Activated CD4-positive, alpha-beta T cell treated with anti-CD3 and anti-CD28 coated beads for 36 hours (primary cell): Measurements from ENCODE around the gene MACROD2. TPM values are rescaled to one million over a fixed set of nuclear protein-coding genes. Genes with fewer than 3 reads are reported as not detected.

Experiments used
- ATAC-seq: fragments of 200-7000 bp; cut with Tn5 transposase; one replicate; pipeline ENCODE4 v1.10.0; 2021; ENCODE audit warnings: mild to moderate bottlenecking, moderate library complexity
- CTCF ChIA-PET: fragments of 350-600 bp; sonication (Branson Sonifier 250); formaldehyde crosslinking; loops from one replicate; lab custom pipeline; 2021; ENCODE audit warnings: antibody characterized with exemption; lab: Charles Lee
- POLR2A ChIA-PET: fragments of 350-600 bp; sonication (Branson Sonifier 250); formaldehyde crosslinking; loops from one replicate; lab custom pipeline; 2021; ENCODE audit warnings: antibody characterized with exemption, inconsistent platforms; lab: Charles Lee
- DNase-seq: peaks from one replicate; pipeline ENCODE4 v3.0.0-alpha.2; 2020
- H3K27ac Mint-ChIP-seq: one replicate; pipeline ENCODE4 v1.8.0; 2021; ENCODE audit warnings: mixed read lengths
- H3K27me3 Mint-ChIP-seq: one replicate; pipeline ENCODE4 v1.8.0; 2021; ENCODE audit warnings: mixed read lengths
- H3K36me3 Mint-ChIP-seq: one replicate; pipeline ENCODE4 v1.8.0; 2021; ENCODE audit warnings: low read depth, mixed read lengths
- H3K4me1 Mint-ChIP-seq: one replicate; pipeline ENCODE4 v1.8.0; 2021; ENCODE audit warnings: mixed read lengths
- H3K4me3 Mint-ChIP-seq: one replicate; pipeline ENCODE4 v1.8.0; 2021; ENCODE audit warnings: mild to moderate bottlenecking, moderate library complexity, mixed read lengths
- H3K9me3 Mint-ChIP-seq: one replicate; pipeline ENCODE4 v1.8.0; 2021; ENCODE audit warnings: low read depth, mixed read lengths
- intact Hi-C, 2 experiments: fragments of 100-400 bp; cut with DNase I in 1 of 2; cut with micrococcal nuclease in 1 of 2; formaldehyde crosslinking; loops; one replicate each; pipeline versions ENCODE4 v1.14.2 to v1.15.1; 2022 to 2024; cut with DNase I, micrococcal nuclease
- total RNA-seq, 2 experiments: library from RNA; stranded (reverse); gene quantifications; one replicate each; pipeline ENCODE4 v1.2.3, GENCODE V29; 2021

Gene MACROD2
- total RNA-seq, 2 experiments from 2014 or later = not detected

DNA sequence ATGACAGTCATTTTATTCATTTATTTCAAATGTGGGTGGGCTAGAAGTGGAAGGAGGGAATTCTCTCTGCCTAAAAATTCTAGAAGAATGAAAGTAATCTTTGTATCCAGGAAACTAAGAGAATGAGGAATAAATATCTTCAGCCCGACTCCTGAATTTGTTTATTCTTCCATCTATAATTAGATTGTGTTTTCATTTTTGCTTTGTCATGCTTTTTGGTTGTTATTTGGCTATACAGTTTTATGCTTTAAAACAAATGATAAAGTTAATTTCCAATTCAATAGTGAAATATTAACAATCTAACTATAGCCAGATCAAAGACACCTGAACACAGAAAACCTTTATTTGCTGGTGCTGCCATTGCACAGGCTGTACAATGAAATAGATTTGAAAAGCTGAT is 2056.7 kb downstream of the MACROD2 start:
- Mint-ChIP-seq H3K27ac (no peak overlapping the region), H3K27me3 (no peaks in the 10 kb centered on the region), H3K4me3 (no peak overlapping the region), H3K4me1 (no peaks in the 10 kb centered on the region), H3K36me3 (no peaks in the 10 kb centered on the region), H3K9me3 (peaks cover 2% of the 10 kb centered on the region)
- intact Hi-C loops = no loop called here
- CTCF ChIA-PET = no interaction called here
- POLR2A ChIA-PET = no interaction called here
- no peak for ATAC-seq
- no peak for DNase-seq

GRCh38 chr20:16052456-16052855 is 2057.1 kb downstream of the MACROD2 start:
- Mint-ChIP-seq H3K4me1 (no peaks in the 10 kb centered on the region), H3K36me3 (no peaks in the 10 kb centered on the region), H3K27me3 (no peaks in the 10 kb centered on the region), H3K27ac (no peak overlapping the region), H3K4me3 (no peak overlapping the region), H3K9me3 (peaks cover 2% of the 10 kb centered on the region)
- ChIA-PET POLR2A (no interaction called here), CTCF (no interaction called here)
- ATAC-seq (no peak), DNase-seq (no peak)
- intact Hi-C loops = no loop called here

DNA sequence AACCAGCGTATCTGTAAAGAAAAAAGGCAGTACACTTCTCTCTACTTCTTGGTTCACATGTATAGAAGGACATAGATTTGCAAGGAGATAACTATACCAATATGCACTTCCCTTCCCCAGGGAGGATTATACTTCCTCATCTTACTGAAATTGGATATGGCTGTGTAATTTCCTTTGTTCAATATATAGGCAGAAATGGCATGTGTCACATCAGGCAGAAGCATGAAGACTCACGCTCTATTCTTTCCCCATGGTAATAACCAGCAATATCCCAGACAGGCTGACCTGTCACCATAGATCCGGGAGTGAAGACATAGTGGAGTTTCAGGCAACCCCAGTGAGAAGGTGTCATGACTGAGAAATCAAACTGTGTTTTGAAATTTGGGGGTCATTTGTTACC is 2059.7 kb downstream of the MACROD2 start:
- POLR2A ChIA-PET = no interaction called here
- no peaks in the 10 kb centered on the region for H3K27me3 Mint-ChIP-seq
- intact Hi-C loops = no loop called here
- no peaks in the 10 kb centered on the region for H3K4me1 Mint-ChIP-seq
- ATAC-seq = no peak
- H3K36me3 Mint-ChIP-seq = no peaks in the 10 kb centered on the region
- no peak overlapping the region for H3K4me3 Mint-ChIP-seq
- no peak for DNase-seq
- no peak overlapping the region for H3K27ac Mint-ChIP-seq
- CTCF ChIA-PET = no interaction called here
- H3K9me3 Mint-ChIP-seq = peaks cover 2% of the 10 kb centered on the region

- POLR2A ChIA-PET = no interaction called here
- CTCF ChIA-PET = no interaction called here
- Mint-ChIP-seq H3K27ac (no peak overlapping the region), H3K27me3 (no peaks in the 10 kb centered on the region), H3K36me3 (no peaks in the 10 kb centered on the region), H3K4me1 (no peaks in the 10 kb centered on the region), H3K4me3 (no peak overlapping the region), H3K9me3 (peaks cover 2% of the 10 kb centered on the region)
- intact Hi-C loops = no loop called here
- ATAC-seq = no peak
- no peak for DNase-seq
Measured at GRCh38 chr20:16057651-16058050, 2062.3 kb downstream of the MACROD2 start.

- H3K27me3 Mint-ChIP-seq = no peaks in the 10 kb centered on the region
- DNase-seq = no peak
- no peak for ATAC-seq
- H3K36me3 Mint-ChIP-seq = no peaks in the 10 kb centered on the region
- CTCF ChIA-PET = no interaction called here
- H3K4me3 Mint-ChIP-seq = no peak overlapping the region
- POLR2A ChIA-PET = no interaction called here
- intact Hi-C loops = no loop called here
- peaks cover 2% of the 10 kb centered on the region for H3K9me3 Mint-ChIP-seq
- no peak overlapping the region for H3K27ac Mint-ChIP-seq
- no peaks in the 10 kb centered on the region for H3K4me1 Mint-ChIP-seq
Measured at GRCh38 chr20:16058268-16058667, 2063.0 kb downstream of the MACROD2 start.

- intact Hi-C loops = no loop called here
- Mint-ChIP-seq H3K4me1 (no peaks in the 10 kb centered on the region), H3K27ac (no peak overlapping the region), H3K9me3 (no peaks in the 10 kb centered on the region), H3K4me3 (no peak overlapping the region), H3K36me3 (no peaks in the 10 kb centered on the region), H3K27me3 (no peaks in the 10 kb centered on the region)
- ATAC-seq (no peak), DNase-seq (no peak)
- ChIA-PET POLR2A (no interaction called here), CTCF (no interaction called here)
Measured at GRCh38 chr20:16059841-16060240, 2064.5 kb downstream of the MACROD2 start.

GRCh38 chr20:16061351-16061750 is 2066.0 kb downstream of the MACROD2 start:
- POLR2A ChIA-PET = no interaction called here
- Mint-ChIP-seq H3K9me3 (no peaks in the 10 kb centered on the region), H3K36me3 (no peaks in the 10 kb centered on the region), H3K27ac (no peak overlapping the region), H3K4me1 (no peaks in the 10 kb centered on the region), H3K4me3 (no peak overlapping the region), H3K27me3 (no peaks in the 10 kb centered on the region)
- DNase-seq = no peak
- CTCF ChIA-PET = no interaction called here
- intact Hi-C loops = no loop called here
- ATAC-seq = no peak

DNA sequence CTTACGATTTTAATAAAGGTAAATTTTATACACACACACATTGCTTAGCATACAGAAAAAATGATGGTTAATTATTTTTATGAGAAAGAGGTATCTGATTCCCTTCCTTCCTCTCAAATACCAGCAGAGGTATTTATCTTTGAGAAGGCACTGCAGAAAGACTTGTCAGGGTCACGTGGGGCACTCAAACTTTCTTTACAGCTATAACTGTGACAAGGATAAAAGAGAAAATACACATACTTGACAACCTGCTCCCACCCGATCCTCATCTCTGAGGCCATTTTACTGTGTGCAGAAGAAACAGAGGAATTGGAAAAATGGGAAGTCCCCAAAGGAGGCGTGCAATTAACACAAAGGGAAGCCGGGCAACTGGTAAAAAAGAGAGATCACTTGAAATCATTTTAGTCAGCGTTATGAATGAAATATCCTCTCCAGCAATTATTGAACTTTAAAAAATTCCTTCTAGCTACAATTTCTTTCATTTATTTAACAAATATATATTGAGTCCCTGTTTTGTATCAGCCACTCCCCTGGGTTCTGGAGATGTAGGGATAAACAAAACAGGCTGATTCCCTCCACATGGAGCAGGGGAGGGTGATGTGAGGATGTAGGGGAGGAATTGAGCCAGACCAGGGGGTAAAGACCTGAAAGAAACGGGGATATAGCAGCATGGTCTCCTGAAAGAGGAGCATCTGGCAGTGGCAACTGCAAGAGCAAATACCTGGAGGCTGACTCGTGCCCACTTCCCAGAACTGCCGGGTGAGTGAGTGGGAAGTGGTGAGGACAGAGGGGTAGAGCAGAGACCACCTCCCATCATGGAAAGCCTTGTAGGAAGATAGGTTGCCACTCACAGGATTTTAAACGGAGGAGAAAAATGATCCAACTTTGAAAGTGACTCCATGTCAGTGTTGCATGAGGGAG is 2067.6 kb downstream of the MACROD2 start:
- Mint-ChIP-seq H3K27ac (no peak overlapping the region), H3K4me1 (no peaks in the 10 kb centered on the region), H3K9me3 (peaks cover 2% of the 10 kb centered on the region), H3K27me3 (no peaks in the 10 kb centered on the region), H3K4me3 (no peak overlapping the region), H3K36me3 (no peaks in the 10 kb centered on the region)
- ChIA-PET CTCF (interaction anchor here (1.1 kb wide), 1 partner anchor 13 kb away, joined by 3 read pairs; no protein-coding TSS in a partner anchor), POLR2A (no interaction called here)
- ATAC-seq (no peak), DNase-seq (no peak)
- intact Hi-C loops = no loop called here

DNA sequence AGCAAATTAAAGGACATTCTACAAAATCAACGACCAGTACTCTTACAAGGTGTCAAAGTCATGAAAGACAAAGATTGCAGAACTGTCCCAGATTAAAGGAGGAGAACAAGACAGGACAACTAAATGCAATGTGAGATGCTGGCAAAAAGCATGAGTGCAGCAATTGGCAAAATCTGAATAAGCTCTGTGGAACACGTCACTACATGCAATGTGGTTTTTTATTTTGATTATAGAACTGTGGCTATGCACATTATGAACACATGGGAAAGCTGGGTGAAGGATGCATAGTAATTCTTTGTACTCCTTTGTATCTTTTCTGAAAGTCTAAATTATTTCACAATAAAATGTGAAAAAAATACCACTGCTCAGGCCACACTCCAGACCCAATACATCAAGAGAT is 2068.6 kb downstream of the MACROD2 start:
- Mint-ChIP-seq H3K4me3 (no peak overlapping the region), H3K27me3 (no peaks in the 10 kb centered on the region), H3K4me1 (no peaks in the 10 kb centered on the region), H3K36me3 (no peaks in the 10 kb centered on the region), H3K27ac (no peak overlapping the region), H3K9me3 (peaks cover 6% of the 10 kb centered on the region)
- intact Hi-C loops = no loop called here
- ChIA-PET CTCF (no interaction called here), POLR2A (no interaction called here)
- ATAC-seq (no peak), DNase-seq (no peak)

GRCh38 chr20:16064989-16065707 is 2069.8 kb downstream of the MACROD2 start:
- Mint-ChIP-seq H3K27ac (no peak overlapping the region), H3K36me3 (no peaks in the 10 kb centered on the region), H3K9me3 (peaks cover 6% of the 10 kb centered on the region), H3K4me3 (no peak overlapping the region), H3K27me3 (no peaks in the 10 kb centered on the region), H3K4me1 (no peaks in the 10 kb centered on the region)
- POLR2A ChIA-PET = no interaction called here
- ATAC-seq (no peak), DNase-seq (no peak)
- CTCF ChIA-PET = no interaction called here
- intact Hi-C loops = no loop called here

DNA sequence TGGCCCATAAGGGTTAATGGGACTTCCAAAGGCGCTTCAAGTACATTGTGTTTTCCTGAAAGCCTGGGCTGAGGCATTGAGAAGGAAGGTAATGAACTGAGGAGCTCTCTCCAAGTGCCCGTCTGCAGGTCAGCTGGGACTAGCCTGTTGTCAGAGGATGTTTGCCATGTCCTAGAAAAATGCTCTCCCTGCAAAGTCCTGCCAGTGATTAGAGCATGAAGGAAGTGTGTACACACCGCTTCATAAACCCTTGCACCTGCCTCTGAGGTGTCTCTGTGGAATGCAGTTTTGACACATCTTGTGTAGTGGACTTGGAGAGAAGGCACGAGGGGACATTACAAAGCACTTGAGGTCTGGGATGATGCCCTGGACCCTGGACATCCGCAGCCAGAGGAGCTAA is 2071.3 kb downstream of the MACROD2 start:
- Mint-ChIP-seq H3K27ac (no peak overlapping the region), H3K4me3 (no peak overlapping the region), H3K27me3 (no peaks in the 10 kb centered on the region), H3K9me3 (peaks cover 6% of the 10 kb centered on the region), H3K4me1 (no peaks in the 10 kb centered on the region), H3K36me3 (no peaks in the 10 kb centered on the region)
- POLR2A ChIA-PET = no interaction called here
- intact Hi-C loops = no loop called here
- CTCF ChIA-PET = no interaction called here
- DNase-seq = no peak
- no peak for ATAC-seq
